ENCODE data around the gene CSF3R. TPM values are rescaled to one million over a fixed set of nuclear protein-coding genes. Genes with fewer than 3 reads are reported as not detected.
"Not testable (repeated sequence)": the region's sequence is repeated elsewhere in the genome, so short reads cannot be mapped to it uniquely, and the experiment has no call there.

The CSF3R gene
- total RNA-seq, 1 donor from 2014 or later: 2.5 TPM

DNA sequence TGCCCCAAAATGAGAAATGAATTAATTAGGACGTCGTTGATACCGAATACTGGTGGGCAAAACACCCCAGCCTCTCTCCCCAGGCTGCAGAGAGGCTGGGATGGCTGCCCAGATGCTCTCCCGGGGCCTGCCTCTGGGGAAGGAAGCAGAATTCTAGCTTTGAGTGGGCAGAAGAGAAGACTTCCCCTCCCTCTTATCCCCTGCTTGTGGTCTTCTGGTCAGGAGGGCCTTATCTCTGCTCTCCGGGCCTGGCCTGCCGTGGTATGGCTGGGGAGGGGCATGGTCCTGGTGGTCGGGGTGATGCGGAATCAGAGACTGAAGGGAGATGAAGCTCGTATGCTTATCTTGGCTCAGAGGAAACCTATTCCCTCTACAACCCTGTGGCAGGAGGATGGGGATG is 9.8 kb upstream of the CSF3R start:
- H3K27me3 Mint-ChIP-seq (ENCODE audit: low read depth): peaks cover 23% of the 10 kb centered on the region
- no peak overlapping the region for H3K27ac Mint-ChIP-seq
- peaks cover 7% of the 10 kb centered on the region for H3K4me1 Mint-ChIP-seq
- TF ChIP-seq, protein P1, sequence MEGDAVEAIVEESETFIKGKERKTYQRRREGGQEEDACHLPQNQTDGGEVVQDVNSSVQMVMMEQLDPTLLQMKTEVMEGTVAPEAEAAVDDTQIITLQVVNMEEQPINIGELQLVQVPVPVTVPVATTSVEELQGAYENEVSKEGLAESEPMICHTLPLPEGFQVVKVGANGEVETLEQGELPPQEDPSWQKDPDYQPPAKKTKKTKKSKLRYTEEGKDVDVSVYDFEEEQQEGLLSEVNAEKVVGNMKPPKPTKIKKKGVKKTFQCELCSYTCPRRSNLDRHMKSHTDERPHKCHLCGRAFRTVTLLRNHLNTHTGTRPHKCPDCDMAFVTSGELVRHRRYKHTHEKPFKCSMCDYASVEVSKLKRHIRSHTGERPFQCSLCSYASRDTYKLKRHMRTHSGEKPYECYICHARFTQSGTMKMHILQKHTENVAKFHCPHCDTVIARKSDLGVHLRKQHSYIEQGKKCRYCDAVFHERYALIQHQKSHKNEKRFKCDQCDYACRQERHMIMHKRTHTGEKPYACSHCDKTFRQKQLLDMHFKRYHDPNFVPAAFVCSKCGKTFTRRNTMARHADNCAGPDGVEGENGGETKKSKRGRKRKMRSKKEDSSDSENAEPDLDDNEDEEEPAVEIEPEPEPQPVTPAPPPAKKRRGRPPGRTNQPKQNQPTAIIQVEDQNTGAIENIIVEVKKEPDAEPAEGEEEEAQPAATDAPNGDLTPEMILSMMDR (IDR thresholded peaks at IDR 0.05; ENCODE audit: unreplicated experiment): no peak
- no peak for DNase-seq (ENCODE audit: low spot score in 2 of 2, unreplicated experiment in 2 of 2)
- no peaks in the 10 kb centered on the region for H3K36me3 Mint-ChIP-seq
- no peaks in the 10 kb centered on the region for H3K9me3 Mint-ChIP-seq
- no peak overlapping the region for H3K4me3 Mint-ChIP-seq

DNA sequence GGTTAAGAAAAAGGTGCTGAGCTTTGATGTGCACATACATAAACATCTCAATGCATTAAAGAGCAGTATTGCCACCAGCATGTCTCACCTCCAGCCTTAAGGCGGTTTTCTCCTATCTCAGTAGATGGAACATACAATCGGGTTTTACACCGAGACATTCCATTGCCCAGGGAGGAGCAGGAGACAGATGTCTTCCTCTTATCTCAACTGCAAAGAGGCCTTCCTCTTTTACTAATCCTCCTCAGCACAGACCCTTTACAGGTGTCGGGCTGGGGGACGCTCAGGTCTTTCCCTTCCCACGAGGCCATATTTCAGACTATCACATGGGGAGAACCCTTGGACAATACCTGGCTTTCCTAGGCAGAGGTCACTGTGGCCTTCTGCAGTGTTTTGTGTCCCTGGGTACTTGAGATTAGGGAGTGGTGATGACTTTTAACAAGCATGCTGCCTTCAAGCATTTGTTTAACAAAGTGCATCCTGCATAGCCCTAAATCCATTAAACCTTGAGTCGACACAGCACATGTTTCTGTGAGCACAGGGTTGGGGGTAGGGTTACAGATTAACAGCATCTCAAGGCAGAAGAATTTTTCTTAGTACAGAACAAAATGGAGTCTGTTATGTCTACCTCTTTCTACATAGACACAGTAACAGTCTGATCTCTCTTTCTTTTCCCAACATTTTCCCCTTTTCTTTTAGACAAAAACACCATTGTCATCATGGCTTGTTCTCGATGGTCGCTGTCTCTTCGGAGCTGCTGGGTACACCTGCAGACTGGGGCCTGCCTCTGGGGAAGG is 6.7 kb upstream of the CSF3R start:
- H3K36me3 Mint-ChIP-seq; DNase-seq (ENCODE audit: low spot score in 2 of 2, unreplicated experiment in 2 of 2); H3K27ac Mint-ChIP-seq; H3K4me3 Mint-ChIP-seq; H3K27me3 Mint-ChIP-seq (ENCODE audit: low read depth); H3K9me3 Mint-ChIP-seq; H3K4me1 Mint-ChIP-seq: not testable (repeated sequence)

DNA sequence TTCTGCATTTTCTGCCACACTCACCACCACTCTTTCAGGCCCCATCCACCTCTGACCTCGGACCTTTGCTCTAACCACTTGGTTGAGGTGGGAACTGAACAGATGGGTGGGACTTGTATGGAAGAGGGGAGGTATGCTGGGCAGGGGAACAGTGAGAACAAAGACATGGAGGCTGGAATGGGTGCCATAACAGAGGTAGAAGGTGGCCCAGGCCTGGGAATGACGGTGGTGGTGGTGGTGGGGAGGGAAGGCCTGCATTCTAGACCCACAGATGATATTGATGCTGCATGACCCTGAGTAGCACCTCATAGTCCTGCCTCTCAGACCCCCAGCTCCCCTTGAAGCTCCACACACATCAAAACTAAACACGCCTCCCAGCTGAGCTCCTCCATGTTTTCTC is 5.2 kb upstream of the CSF3R start:
- no peak overlapping the region for H3K27ac Mint-ChIP-seq
- TF ChIP-seq, protein P1 (IDR thresholded peaks at IDR 0.05; ENCODE audit: unreplicated experiment): no peak
- H3K36me3 Mint-ChIP-seq: no peaks in the 10 kb centered on the region

DNA sequence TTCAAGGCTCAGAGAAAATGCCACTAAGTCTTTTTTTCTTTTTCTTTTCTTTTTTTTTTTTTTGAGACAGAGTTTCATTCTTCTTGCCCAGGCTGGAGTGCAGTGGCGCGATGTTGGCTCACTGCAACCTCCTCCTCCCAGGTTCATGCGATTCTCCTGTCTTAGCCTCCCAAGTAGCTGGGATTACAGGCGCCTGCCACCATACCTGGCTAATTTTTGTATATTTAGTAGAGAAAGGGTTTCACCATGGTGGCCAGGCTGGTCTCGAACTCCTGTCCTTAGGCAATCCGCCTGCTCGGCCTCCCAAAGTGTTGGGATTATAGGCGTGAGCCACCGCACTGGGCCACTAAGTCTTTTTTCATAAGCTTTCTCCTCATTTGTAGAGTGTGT is 4.6 kb upstream of the CSF3R start:
- not testable (repeated sequence) for H3K9me3 Mint-ChIP-seq; H3K36me3 Mint-ChIP-seq; H3K4me3 Mint-ChIP-seq; H3K27ac Mint-ChIP-seq; H3K27me3 Mint-ChIP-seq (ENCODE audit: low read depth); H3K4me1 Mint-ChIP-seq; DNase-seq (ENCODE audit: low spot score in 2 of 2, unreplicated experiment in 2 of 2)

More for the DNA sequence above, 5.2 kb upstream of the CSF3R start:
- no peak overlapping the region for H3K4me3 Mint-ChIP-seq
- no peak for DNase-seq (ENCODE audit: low spot score in 2 of 2, unreplicated experiment in 2 of 2)
- peaks cover 3% of the 10 kb centered on the region for H3K27me3 Mint-ChIP-seq (ENCODE audit: low read depth)
- peaks cover 7% of the 10 kb centered on the region for H3K4me1 Mint-ChIP-seq
- no peaks in the 10 kb centered on the region for H3K9me3 Mint-ChIP-seq

DNA sequence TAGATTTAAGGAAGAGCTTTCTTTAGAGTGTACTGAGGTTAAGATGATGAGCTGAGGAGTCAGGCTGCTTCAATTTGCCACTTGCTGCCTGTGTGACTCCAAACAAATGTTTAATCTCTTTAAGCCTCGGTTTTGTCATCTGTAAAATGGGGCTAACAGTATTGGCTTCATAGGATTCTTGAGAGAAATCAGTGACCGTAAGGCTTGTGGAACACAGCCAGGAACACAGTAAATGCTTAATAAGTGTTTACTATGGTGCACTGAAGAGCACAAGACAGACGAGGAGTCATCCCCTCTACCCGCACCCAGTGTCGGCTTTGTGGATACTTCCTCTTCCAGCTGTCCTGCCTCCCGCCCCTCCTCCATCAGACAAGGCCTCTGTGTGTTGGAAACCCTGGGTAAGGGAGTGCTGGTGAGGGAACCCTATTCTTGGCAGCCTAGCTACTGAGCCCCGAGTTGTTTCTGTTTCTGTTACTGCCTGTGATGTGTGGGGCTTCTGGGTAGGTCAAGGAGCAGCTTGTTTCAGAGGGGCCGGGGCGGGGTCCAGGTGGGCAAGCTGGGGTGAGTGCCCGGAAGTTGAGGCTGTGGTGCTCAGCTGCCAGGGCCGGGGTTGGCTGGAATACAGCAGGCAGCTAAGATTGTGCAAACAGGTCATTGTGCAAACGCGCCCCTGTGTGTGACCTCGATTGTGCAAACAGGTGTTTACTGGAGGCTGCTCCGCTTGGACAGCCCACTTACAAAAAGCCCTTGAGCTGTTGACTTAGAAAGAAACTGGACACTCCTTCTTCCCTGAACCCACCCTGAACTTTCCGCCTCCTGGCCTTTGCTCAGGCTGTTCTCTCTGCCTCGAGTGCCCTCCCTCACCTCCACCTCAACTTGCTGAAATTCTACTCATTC is 4.0 kb upstream of the CSF3R start:
- no peak for DNase-seq (ENCODE audit: low spot score in 2 of 2, unreplicated experiment in 2 of 2)
- H3K4me3 Mint-ChIP-seq: no peak overlapping the region
- TF ChIP-seq, protein P1 (IDR thresholded peaks at IDR 0.05; ENCODE audit: unreplicated experiment): no peak
- no peaks in the 10 kb centered on the region for H3K36me3 Mint-ChIP-seq
- H3K27me3 Mint-ChIP-seq (ENCODE audit: low read depth): peaks cover 3% of the 10 kb centered on the region
- H3K27ac Mint-ChIP-seq: no peak overlapping the region
- H3K4me1 Mint-ChIP-seq: peaks cover 15% of the 10 kb centered on the region
- no peaks in the 10 kb centered on the region for H3K9me3 Mint-ChIP-seq

DNA sequence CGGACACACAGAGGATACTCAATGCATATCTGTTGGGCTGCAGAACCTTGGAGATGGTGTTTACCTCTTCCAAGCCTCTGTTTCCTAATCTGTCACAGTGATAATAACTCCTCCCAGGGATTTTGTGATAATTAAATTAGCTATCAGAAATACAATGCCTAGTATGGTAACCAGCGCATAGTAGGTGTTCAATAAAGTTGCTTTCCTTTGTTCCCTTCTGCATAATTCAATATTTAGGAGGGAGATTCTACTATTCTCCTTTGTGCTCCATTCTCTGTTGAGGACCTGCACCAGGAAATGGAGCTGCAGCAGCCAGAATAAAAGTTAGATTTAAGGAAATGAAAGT is 3.4 kb upstream of the CSF3R start:
- H3K27ac Mint-ChIP-seq: no peak overlapping the region
- no peak overlapping the region for H3K4me3 Mint-ChIP-seq
- DNase-seq (ENCODE audit: low spot score in 2 of 2, unreplicated experiment in 2 of 2): no peak
- no peaks in the 10 kb centered on the region for H3K36me3 Mint-ChIP-seq
- H3K27me3 Mint-ChIP-seq (ENCODE audit: low read depth): peaks cover 2% of the 10 kb centered on the region
- TF ChIP-seq, protein P1 (IDR thresholded peaks at IDR 0.05; ENCODE audit: unreplicated experiment): no peak
- H3K4me1 Mint-ChIP-seq: peaks cover 18% of the 10 kb centered on the region
- H3K9me3 Mint-ChIP-seq: no peaks in the 10 kb centered on the region
